ENCODE results near the gene GFPT2. TPM values are rescaled to one million over a fixed set of nuclear protein-coding genes. Genes with fewer than 3 reads are reported as not detected.
A peak's percentile ranks its signal among the peaks of the same experiment; 100 is the strongest.

GFPT2 gene
- total and polyA plus RNA-seq, 4 donors, result 10.0 to 29.1 (median 16.1) TPM

DNA sequence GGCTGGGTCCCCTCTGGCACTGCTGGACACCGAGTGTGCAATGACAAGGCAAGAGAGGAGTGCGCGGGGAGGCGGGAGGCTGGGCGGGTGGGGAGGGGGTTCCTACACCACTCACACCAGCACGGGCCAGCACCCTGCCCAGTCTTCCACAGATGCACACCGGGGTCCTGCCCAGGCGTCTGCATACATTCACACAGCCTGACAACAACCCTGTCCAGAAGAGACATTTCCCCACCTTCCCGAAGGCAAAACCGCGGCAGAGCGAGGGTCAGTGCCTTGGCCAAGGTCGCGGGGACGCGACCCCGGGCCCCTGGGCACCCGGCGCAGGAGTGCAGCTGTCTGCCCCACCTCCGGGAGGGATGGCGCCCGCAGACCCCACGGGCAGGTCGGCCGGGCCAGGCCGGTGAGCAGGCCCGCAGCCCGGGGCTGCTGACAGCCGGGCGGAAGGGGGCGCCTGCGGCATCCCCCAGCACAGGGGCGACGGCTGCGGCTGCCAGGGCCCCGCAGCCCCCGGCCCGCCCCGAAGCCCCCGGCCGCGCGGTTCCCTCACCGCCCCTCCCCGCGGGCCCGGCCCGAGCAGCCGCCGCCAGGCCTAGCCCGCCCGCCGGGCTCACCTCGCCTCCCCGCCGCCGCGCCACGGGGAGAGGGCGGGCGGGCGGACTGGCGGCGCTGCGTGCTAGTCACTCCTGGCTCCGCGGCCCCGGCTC lies 61.7 kb downstream of the GFPT2 start:
- Histone ChIP-seq H3K4me3 (ENCODE audit: low read depth, low read length) (peak overlapping the region; percentile 39), H3K4me1 (ENCODE audit: control insufficient read depth, insufficient read depth, low read length) (peaks cover 32% of the 10 kb centered on the region), H3K9me3 (ENCODE audit: control insufficient read depth, insufficient read depth, low read length) (no peaks in the 10 kb centered on the region), H3K27ac (ENCODE audit: low read depth, low read length) (no peak overlapping the region), H3K27me3 (ENCODE audit: control insufficient read depth, insufficient read depth, low read length) (no peaks in the 10 kb centered on the region), H3K36me3 (ENCODE audit: control insufficient read depth, insufficient read depth, low read length) (peaks cover 6% of the 10 kb centered on the region)
- peak in 2 of 6 donors; percentile 28 to 30 for DNase-seq (ENCODE audit: low read depth in 4 of 6, low spot score in 6 of 6)
- under 1% methylated on average over 66 of the region's 68 CpGs for WGBS (ENCODE audit: insufficient coverage)

DNA sequence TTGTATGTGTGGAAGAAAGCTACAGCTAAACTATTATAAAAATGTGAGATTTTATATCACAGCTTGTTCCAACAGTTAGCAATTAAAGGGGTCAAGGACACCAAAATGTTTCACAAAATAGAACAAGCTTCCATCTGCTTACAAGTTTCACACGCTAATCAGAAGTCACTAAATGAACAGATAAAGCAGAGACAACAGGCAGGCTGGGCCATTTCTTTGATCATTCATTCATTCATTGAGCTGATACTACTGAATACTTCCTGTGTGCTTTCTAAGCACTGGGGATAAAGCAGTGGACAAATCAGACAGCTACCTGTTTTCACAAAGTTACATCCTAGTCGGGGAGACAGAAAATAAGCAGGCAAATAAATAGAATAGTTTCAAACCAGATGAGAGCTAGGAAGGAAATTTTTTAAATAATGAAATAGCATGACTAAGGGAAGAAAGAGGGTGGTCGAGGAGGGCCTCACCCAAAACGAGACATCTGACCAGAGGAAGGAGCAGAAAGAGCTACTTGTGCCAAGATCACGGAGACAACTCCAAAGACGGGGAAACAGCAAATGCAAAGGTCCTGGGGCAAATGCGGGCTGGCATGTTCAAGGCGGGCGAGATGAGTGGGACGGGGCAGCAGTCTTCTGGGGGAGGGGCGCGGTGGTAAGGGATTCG lies 62.4 kb downstream of the GFPT2 start:
- no peak for DNase-seq (ENCODE audit: low read depth in 4 of 6, low spot score in 6 of 6)

GRCh38 chr5:180289966-180290365 lies 63.2 kb downstream of the GFPT2 start:
- Histone ChIP-seq H3K4me1 (ENCODE audit: control insufficient read depth, insufficient read depth, low read length) (peaks cover 34% of the 10 kb centered on the region), H3K4me3 (ENCODE audit: low read depth, low read length) (no peak overlapping the region), H3K27ac (ENCODE audit: low read depth, low read length) (no peak overlapping the region), H3K9me3 (ENCODE audit: control insufficient read depth, insufficient read depth, low read length) (no peaks in the 10 kb centered on the region), H3K27me3 (ENCODE audit: control insufficient read depth, insufficient read depth, low read length) (no peaks in the 10 kb centered on the region), H3K36me3 (ENCODE audit: control insufficient read depth, insufficient read depth, low read length) (peaks cover under 1% of the 10 kb centered on the region)
- no peak for DNase-seq (ENCODE audit: low read depth in 4 of 6, low spot score in 6 of 6)
- 93% methylated on average over 5 of the region's 5 CpGs for WGBS (ENCODE audit: insufficient coverage)

More for the DNA sequence above, 62.4 kb downstream of the GFPT2 start:
- Histone ChIP-seq H3K4me3 (ENCODE audit: low read depth, low read length) (peak overlapping the region; percentile 39), H3K36me3 (ENCODE audit: control insufficient read depth, insufficient read depth, low read length) (peaks cover 6% of the 10 kb centered on the region), H3K27ac (ENCODE audit: low read depth, low read length) (no peak overlapping the region), H3K27me3 (ENCODE audit: control insufficient read depth, insufficient read depth, low read length) (no peaks in the 10 kb centered on the region), H3K4me1 (ENCODE audit: control insufficient read depth, insufficient read depth, low read length) (peaks cover 32% of the 10 kb centered on the region), H3K9me3 (ENCODE audit: control insufficient read depth, insufficient read depth, low read length) (no peaks in the 10 kb centered on the region)
- 17% methylated on average over 11 of the region's 13 CpGs for WGBS (ENCODE audit: insufficient coverage)

DNA sequence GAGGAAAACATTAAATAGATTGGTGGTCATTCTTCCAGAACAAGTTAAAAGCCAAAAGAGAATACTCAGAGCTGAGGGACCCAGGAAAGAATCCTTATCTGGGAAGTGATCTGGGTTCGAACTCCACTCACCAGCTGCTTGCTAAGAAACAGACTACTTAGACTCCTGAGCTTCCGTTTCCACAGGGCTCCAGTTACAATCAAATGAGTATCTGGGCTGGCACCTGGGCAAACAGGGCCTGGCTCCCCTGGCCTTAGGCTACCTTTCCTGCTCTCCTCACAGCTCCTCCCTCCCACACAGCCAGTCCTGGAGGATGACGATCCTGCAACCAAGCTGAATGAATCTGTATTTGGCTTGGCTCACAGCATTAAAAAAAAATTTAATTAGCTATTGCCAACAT lies 63.7 kb downstream of the GFPT2 start:
- 59% methylated on average over 3 of the region's 3 CpGs for WGBS (ENCODE audit: insufficient coverage)
- Histone ChIP-seq H3K9me3 (ENCODE audit: control insufficient read depth, insufficient read depth, low read length) (no peaks in the 10 kb centered on the region), H3K36me3 (ENCODE audit: control insufficient read depth, insufficient read depth, low read length) (no peaks in the 10 kb centered on the region), H3K27ac (ENCODE audit: low read depth, low read length) (no peak overlapping the region), H3K27me3 (ENCODE audit: control insufficient read depth, insufficient read depth, low read length) (no peaks in the 10 kb centered on the region), H3K4me1 (ENCODE audit: control insufficient read depth, insufficient read depth, low read length) (peaks cover 34% of the 10 kb centered on the region), H3K4me3 (ENCODE audit: low read depth, low read length) (no peak overlapping the region)
- DNase-seq (ENCODE audit: low read depth in 4 of 6, low spot score in 6 of 6), result no peak

DNA sequence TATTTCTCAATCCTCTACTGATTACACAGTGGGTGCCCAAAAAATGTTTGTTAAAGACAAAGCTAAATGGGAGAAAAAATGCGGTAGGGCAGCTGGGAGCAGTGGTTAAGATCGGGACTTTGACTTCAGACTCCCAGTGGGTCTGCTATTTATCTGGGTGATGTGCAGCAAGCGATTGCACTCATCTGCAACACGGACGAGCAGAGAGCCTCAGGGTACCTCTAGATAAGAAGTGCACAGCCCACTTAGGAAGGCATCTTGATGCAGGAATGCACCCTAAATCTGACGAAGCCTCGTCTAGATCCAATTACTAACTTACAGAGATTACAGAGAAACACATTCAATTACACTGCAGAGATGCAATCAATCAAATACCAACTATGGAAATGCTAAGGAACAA lies 65.3 kb downstream of the GFPT2 start:
- DNase-seq (ENCODE audit: low read depth in 4 of 6, low spot score in 6 of 6), result peak in 1 of 6 donors; percentile 20
- H3K27me3 ChIP-seq (ENCODE audit: control insufficient read depth, insufficient read depth, low read length), result no peaks in the 10 kb centered on the region
- WGBS (ENCODE audit: insufficient coverage), result 73% methylated on average over 5 of the region's 7 CpGs
- no peak overlapping the region for H3K4me3 ChIP-seq (ENCODE audit: low read depth, low read length)
- peaks cover 27% of the 10 kb centered on the region for H3K4me1 ChIP-seq (ENCODE audit: control insufficient read depth, insufficient read depth, low read length)
- peaks cover 6% of the 10 kb centered on the region for H3K36me3 ChIP-seq (ENCODE audit: control insufficient read depth, insufficient read depth, low read length)
- no peaks in the 10 kb centered on the region for H3K9me3 ChIP-seq (ENCODE audit: control insufficient read depth, insufficient read depth, low read length)
- no peak overlapping the region for H3K27ac ChIP-seq (ENCODE audit: low read depth, low read length)

GRCh38 chr5:180287404-180287803 lies 65.7 kb downstream of the GFPT2 start:
- Histone ChIP-seq H3K4me1 (ENCODE audit: control insufficient read depth, insufficient read depth, low read length) (peaks cover 27% of the 10 kb centered on the region), H3K4me3 (ENCODE audit: low read depth, low read length) (no peak overlapping the region), H3K27ac (ENCODE audit: low read depth, low read length) (no peak overlapping the region), H3K27me3 (ENCODE audit: control insufficient read depth, insufficient read depth, low read length) (no peaks in the 10 kb centered on the region), H3K9me3 (ENCODE audit: control insufficient read depth, insufficient read depth, low read length) (no peaks in the 10 kb centered on the region), H3K36me3 (ENCODE audit: control insufficient read depth, insufficient read depth, low read length) (peaks cover 10% of the 10 kb centered on the region)
- DNase-seq (ENCODE audit: low read depth in 4 of 6, low spot score in 6 of 6), result no peak
- 95% methylated on average over 1 of the region's 2 CpGs for WGBS (ENCODE audit: insufficient coverage)

DNA sequence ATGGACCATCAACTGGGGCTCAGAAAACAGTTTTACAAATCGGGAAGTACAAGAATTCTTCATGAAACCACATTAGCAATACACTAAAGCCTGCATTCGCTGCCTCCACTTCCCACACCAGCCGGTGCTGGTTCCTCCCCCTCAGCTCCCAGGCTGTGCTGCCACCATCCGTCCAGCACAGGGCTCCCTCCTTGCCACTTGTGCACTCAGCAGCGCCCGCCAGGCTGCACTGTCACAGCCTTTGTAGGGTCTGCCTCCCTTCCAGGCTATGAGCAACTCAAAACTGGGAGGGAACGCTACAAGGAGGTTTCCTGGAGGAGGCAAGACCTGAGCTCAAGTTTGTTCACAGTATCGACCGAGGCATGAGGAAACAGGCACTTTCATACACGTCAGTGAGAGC lies 69.0 kb downstream of the GFPT2 start:
- Histone ChIP-seq H3K4me3 (ENCODE audit: low read depth, low read length) (no peak overlapping the region), H3K36me3 (ENCODE audit: control insufficient read depth, insufficient read depth, low read length) (peaks cover 23% of the 10 kb centered on the region), H3K27me3 (ENCODE audit: control insufficient read depth, insufficient read depth, low read length) (no peaks in the 10 kb centered on the region), H3K9me3 (ENCODE audit: control insufficient read depth, insufficient read depth, low read length) (no peaks in the 10 kb centered on the region), H3K27ac (ENCODE audit: low read depth, low read length) (no peak overlapping the region), H3K4me1 (ENCODE audit: control insufficient read depth, insufficient read depth, low read length) (peaks cover 11% of the 10 kb centered on the region)
- WGBS (ENCODE audit: insufficient coverage), result 84% methylated on average over 7 of the region's 10 CpGs
- DNase-seq (ENCODE audit: low read depth in 4 of 6, low spot score in 6 of 6), result peak in 1 of 6 donors; percentile 33

DNA sequence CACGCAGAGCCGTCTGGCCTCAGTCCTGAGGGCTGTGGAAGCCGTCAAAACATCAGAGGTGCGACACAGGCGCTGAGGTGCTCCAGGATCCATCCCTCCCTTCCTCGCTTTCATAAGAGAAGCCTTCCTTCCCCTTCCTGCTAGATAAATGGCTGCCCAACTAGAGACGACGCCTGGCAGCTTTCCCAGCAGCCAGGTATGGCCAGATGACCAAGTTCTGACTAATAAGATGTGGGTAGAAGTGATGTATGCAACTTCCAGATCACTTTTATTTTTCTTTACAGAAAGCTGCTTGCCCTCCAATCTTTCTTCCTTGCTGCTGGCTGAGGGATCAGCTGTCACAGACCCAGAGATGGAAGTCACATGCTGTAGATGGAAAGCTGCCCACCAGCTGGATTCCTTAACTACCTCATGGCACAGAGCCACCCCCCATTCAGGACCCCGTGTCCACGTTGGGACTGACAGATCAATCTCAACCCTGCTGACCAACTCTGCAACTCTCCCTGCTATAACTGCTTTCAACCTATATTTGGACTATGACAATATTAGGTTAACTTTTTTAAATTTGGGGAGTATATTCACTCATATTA lies 70.0 kb downstream of the GFPT2 start:
- Histone ChIP-seq H3K27me3 (ENCODE audit: control insufficient read depth, insufficient read depth, low read length) (no peaks in the 10 kb centered on the region), H3K9me3 (ENCODE audit: control insufficient read depth, insufficient read depth, low read length) (no peaks in the 10 kb centered on the region), H3K4me3 (ENCODE audit: low read depth, low read length) (no peak overlapping the region), H3K4me1 (ENCODE audit: control insufficient read depth, insufficient read depth, low read length) (peaks cover 11% of the 10 kb centered on the region), H3K27ac (ENCODE audit: low read depth, low read length) (no peak overlapping the region), H3K36me3 (ENCODE audit: control insufficient read depth, insufficient read depth, low read length) (peaks cover 33% of the 10 kb centered on the region)
- DNase-seq (ENCODE audit: low read depth in 4 of 6, low spot score in 6 of 6), result peak in 1 of 6 donors; percentile 26
- 86% methylated on average over 5 of the region's 10 CpGs for WGBS (ENCODE audit: insufficient coverage)

DNA sequence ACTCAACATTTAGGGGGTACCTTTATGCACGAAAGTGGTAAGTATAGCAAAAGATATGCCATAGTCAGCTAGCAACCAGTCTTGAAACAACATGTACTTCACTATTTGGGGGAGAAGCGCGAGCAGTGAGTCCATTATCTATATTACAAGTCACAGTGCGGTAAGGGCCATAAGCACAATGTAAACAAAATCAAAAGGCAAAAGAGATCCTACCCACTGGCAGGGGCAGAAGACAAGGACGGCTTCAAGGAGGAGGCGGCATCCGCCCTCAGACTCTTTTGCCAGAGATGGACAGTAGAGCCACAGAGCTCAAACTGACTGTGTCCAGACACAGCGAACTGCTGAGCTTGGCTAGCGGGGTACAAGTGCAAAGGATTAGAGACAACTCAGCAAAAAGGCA lies 70.9 kb downstream of the GFPT2 start:
- 97% methylated on average over 7 of the region's 9 CpGs for WGBS (ENCODE audit: insufficient coverage)
- Histone ChIP-seq H3K9me3 (ENCODE audit: control insufficient read depth, insufficient read depth, low read length) (no peaks in the 10 kb centered on the region), H3K4me1 (ENCODE audit: control insufficient read depth, insufficient read depth, low read length) (peaks cover 11% of the 10 kb centered on the region), H3K27ac (ENCODE audit: low read depth, low read length) (no peak overlapping the region), H3K27me3 (ENCODE audit: control insufficient read depth, insufficient read depth, low read length) (no peaks in the 10 kb centered on the region), H3K4me3 (ENCODE audit: low read depth, low read length) (no peak overlapping the region), H3K36me3 (ENCODE audit: control insufficient read depth, insufficient read depth, low read length) (peaks cover 36% of the 10 kb centered on the region)
- DNase-seq (ENCODE audit: low read depth in 4 of 6, low spot score in 6 of 6), result no peak
